HEK293T (cell line): ENCODE measurements around the gene TMEM132D.

ENCODE experiments used
- CTCF ChIA-PET: fragments of 350-600 bp; formaldehyde crosslinking; extraction: SDS; loops from one replicate; lab custom pipeline; 2021; ENCODE audit warnings: antibody characterized with exemption, inconsistent platforms; lab: Yijun Ruan, JAX
- POLR2A ChIA-PET: fragments of 350-600 bp; formaldehyde crosslinking; extraction: SDS; loops from one replicate; lab custom pipeline; 2020; ENCODE audit warnings: antibody characterized with exemption, inconsistent platforms; lab: Yijun Ruan, JAX
- DNase-seq: peaks from one replicate; pipeline ENCODE4 v3.0.0; 2012; ENCODE audit warnings: mixed read lengths; ENCODE audit errors: extremely low spot score
- ARNT ChIP-seq: fragments of 450-650 bp; IDR thresholded peaks from 2 replicates; pipeline ENCODE4 v1.6.1; 2017; ENCODE audit warnings: mild to moderate bottlenecking
- BHLHE40 ChIP-seq: fragments of 450-650 bp; IDR thresholded peaks from 2 replicates; pipeline ENCODE4 v1.6.1; 2016; ENCODE audit warnings: mild to moderate bottlenecking, moderate library complexity, borderline replicate concordance
- CTBP1 ChIP-seq: fragments of 450-650 bp; IDR thresholded peaks from 2 replicates; pipeline ENCODE4 v1.6.1; 2016; ENCODE audit warnings: borderline replicate concordance
- ELF4 ChIP-seq: fragments of 450-650 bp; IDR thresholded peaks from 2 replicates; pipeline ENCODE4 v1.6.1; 2017; ENCODE audit warnings: antibody characterized with exemption
- FOXA1 ChIP-seq: fragments of 450-650 bp; IDR thresholded peaks from 2 replicates; pipeline ENCODE4 v1.6.1; 2016; ENCODE audit warnings: mild to moderate bottlenecking
- FOXK2 ChIP-seq: fragments of 450-650 bp; IDR thresholded peaks from 2 replicates; pipeline ENCODE4 v1.6.1; 2016; ENCODE audit warnings: mild to moderate bottlenecking
- FOXM1 ChIP-seq: fragments of 450-650 bp; IDR thresholded peaks from 2 replicates; pipeline ENCODE4 v1.6.1; 2017; ENCODE audit warnings: mild to moderate bottlenecking, borderline replicate concordance
- HDGF ChIP-seq: fragments of 450-650 bp; IDR thresholded peaks from 2 replicates; pipeline ENCODE4 v1.6.1; 2017; ENCODE audit warnings: antibody characterized with exemption, borderline replicate concordance
- L3MBTL2 ChIP-seq: fragments of 450-650 bp; conservative IDR thresholded peaks from 2 replicates; pipeline ENCODE4 v1.6.1; 2016; ENCODE audit warnings: mild to moderate bottlenecking
- LEF1 ChIP-seq: fragments of 450-650 bp; IDR thresholded peaks from 2 replicates; pipeline ENCODE4 v1.6.1; 2017; ENCODE audit warnings: mild to moderate bottlenecking, borderline replicate concordance
- NFRKB ChIP-seq: fragments of 450-650 bp; IDR thresholded peaks from 2 replicates; pipeline ENCODE4 v1.6.1; 2016; ENCODE audit warnings: mild to moderate bottlenecking, moderate library complexity
- SP1 ChIP-seq: fragments of 450-650 bp; IDR thresholded peaks from 2 replicates; pipeline ENCODE4 v1.6.1; 2017
- SUZ12 ChIP-seq: fragments of 450-650 bp; IDR thresholded peaks from 2 replicates; pipeline ENCODE4 v1.6.1; 2016; ENCODE audit warnings: mild to moderate bottlenecking
- TARDBP ChIP-seq: fragments of 450-650 bp; IDR thresholded peaks from 2 replicates; pipeline ENCODE4 v1.6.1; 2016
- ZNF384 ChIP-seq: fragments of 450-650 bp; IDR thresholded peaks from 2 replicates; pipeline ENCODE4 v1.6.1; 2016
- TF ChIP-seq, protein P1 (sequence below): fragments of 450-650 bp; IDR thresholded peaks from 2 replicates; pipeline ENCODE4 v1.6.1; 2016

TMEM132D gene

DNA sequence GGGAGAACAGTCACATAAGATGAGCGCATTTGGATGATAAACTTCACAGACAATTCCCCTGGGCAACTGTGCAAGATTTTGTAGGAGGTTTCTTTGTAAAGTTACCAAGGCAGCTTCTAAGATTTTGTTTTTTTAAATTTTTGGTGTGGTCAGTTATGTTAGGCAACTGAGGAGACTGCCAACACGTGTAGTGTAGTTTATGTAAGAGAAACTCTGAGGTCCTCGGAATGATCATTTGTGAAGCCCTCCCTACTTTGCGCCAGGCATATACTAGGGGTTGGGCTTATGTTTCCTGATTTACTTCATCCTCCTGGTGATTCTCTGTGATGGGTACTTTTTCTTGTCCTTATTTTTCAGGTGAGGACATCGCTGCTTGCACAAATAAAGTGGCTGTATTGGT is 433.6 kb downstream of the TMEM132D start:
- ChIA-PET POLR2A (no interaction called here), CTCF (no interaction called here)
- DNase-seq = no peak
- TF ChIP-seq FOXM1 (no peak), ZNF384 (no peak), TARDBP (no peak), ARNT (no peak), HDGF (no peak), BHLHE40 (no peak), LEF1 (no peak), SUZ12 (no peak), ELF4 (no peak), SP1 (no peak)

DNA sequence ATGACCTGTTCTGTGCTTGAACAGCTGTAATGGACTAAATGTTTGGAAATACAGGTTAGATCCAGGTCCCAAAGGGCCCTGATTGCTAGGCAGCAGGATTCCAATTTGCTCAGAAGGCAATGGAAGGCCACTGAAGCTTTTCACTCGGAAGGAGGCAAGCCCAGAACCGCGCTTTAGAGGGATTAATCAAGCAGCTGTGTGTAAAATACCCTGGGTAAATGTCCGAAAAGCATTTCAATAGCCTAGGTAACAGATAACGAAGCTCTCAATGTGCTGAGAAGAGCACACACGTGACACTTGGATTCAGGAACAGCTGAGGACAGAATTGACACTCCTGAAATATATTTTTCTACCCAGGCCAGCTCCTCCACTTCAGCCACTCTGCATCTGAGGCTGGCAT is 436.1 kb downstream of the TMEM132D start:
- TF ChIP-seq FOXA1 (no peak), BHLHE40 (no peak), L3MBTL2 (no peak), TARDBP (no peak), SUZ12 (no peak), NFRKB (no peak), ZNF384 (no peak), HDGF (no peak), ELF4 (no peak), LEF1 (no peak), SP1 (no peak), CTBP1 (no peak)
- TF ChIP-seq, protein P1, sequence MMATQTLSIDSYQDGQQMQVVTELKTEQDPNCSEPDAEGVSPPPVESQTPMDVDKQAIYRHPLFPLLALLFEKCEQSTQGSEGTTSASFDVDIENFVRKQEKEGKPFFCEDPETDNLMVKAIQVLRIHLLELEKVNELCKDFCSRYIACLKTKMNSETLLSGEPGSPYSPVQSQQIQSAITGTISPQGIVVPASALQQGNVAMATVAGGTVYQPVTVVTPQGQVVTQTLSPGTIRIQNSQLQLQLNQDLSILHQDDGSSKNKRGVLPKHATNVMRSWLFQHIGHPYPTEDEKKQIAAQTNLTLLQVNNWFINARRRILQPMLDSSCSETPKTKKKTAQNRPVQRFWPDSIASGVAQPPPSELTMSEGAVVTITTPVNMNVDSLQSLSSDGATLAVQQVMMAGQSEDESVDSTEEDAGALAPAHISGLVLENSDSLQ = no peak
- ChIA-PET CTCF (no interaction called here), POLR2A (no interaction called here)
- DNase-seq = no peak

DNA sequence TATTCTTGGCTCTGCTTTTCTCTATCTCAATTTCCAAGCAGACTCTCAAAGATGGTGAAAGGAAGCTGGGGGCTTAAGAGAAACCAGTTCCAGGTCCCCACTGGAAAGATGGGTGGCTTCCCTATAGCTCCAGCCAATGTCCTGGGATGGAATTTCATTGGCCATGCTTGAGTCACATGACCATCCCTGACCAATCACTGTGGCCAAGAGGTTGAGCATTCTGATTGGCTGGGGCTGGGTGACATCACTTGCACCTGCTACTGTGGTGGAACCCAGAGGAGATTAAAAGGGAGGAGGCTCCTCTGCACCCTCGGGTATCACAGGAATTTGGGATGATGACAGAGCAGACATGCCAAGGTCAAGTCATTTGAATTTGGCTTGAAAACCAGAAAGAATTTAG is 436.5 kb downstream of the TMEM132D start:
- CTCF ChIA-PET = no interaction called here
- POLR2A ChIA-PET = no interaction called here

DNA sequence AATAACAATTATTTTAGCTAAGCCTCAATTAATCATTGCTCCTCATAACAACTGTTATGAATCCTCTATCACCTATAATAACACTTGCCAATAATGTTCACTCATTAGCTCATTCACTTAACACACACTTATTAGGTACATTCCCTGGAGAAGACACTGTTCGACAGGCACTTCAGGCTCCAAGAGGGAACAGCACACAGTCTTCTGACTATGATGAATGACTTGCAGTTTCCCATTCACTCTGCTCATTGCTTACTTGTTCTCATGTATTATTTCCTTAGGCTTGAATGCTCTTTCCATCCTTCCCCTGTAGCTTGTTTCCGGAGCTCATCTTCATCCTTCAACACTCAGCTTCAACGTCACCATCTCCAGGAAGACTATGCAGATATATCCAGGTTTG is 437.3 kb downstream of the TMEM132D start:
- ChIA-PET CTCF (no interaction called here), POLR2A (no interaction called here)
- no peak for DNase-seq
- no peak for TF ChIP-seq FOXA1
- TF ChIP-seq ZNF384 = no peak
- TF ChIP-seq, protein P1 = no peak
- TF ChIP-seq TARDBP = no peak
- TF ChIP-seq LEF1 = no peak
- no peak for TF ChIP-seq ARNT
- no peak for TF ChIP-seq HDGF

More for the DNA sequence above, 436.5 kb downstream of the TMEM132D start:
- no peak for TF ChIP-seq TARDBP
- no peak for TF ChIP-seq FOXK2
- TF ChIP-seq ARNT = no peak
- TF ChIP-seq, protein P1 = no peak
- TF ChIP-seq LEF1 = no peak
- TF ChIP-seq SUZ12 = no peak
- no peak for TF ChIP-seq BHLHE40
- no peak for TF ChIP-seq ELF4
- no peak for DNase-seq

DNA sequence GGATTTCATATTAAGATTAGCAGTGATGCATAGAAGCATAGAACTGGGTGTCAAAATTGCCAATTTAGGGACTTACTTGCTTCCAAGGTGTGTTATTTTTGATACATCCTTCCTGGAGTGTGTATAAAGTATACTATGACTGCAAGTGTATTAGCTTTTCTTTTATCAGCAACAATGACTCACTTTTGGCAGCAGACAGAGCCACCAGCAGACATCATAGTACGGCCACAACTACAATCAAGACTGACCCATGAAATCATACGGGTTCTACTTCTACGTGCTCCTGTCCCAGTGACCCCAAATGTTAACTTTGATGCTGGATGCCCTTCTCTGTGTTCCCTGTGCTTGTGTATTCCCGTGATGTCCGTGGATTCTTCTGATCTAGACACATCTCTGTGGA is 443.9 kb downstream of the TMEM132D start:
- no peak for DNase-seq

DNA sequence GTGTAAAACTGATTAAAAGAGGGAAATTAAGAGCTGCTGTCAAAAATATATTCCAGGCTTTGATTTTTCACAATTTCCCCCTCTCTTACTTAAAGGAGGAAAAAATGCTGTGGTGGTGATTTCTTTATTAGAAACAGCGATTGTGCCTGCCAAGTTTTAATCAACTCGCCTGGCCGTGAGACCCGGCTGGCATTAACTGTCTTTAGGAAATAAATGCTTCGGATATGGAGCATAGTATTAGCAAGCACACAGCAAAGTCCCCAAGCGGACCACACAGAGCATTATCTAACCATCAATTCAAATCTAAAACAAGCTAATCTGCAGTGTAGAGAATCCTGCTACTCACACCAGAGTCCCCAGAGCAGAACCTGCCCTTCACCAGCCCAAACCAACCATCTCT is 457.1 kb downstream of the TMEM132D start:
- TF ChIP-seq SUZ12 (no peak), FOXK2 (no peak), ARNT (no peak), ZNF384 (no peak), NFRKB (no peak)
- CTCF ChIA-PET = no interaction called here
- DNase-seq = no peak
- POLR2A ChIA-PET = no interaction called here

More for the DNA sequence above, 443.9 kb downstream of the TMEM132D start:
- ChIA-PET POLR2A (no interaction called here), CTCF (no interaction called here)
- TF ChIP-seq NFRKB (no peak), LEF1 (no peak), FOXK2 (no peak), L3MBTL2 (no peak), SP1 (no peak), FOXA1 (no peak), CTBP1 (no peak)
- TF ChIP-seq, protein P1 = no peak

DNA sequence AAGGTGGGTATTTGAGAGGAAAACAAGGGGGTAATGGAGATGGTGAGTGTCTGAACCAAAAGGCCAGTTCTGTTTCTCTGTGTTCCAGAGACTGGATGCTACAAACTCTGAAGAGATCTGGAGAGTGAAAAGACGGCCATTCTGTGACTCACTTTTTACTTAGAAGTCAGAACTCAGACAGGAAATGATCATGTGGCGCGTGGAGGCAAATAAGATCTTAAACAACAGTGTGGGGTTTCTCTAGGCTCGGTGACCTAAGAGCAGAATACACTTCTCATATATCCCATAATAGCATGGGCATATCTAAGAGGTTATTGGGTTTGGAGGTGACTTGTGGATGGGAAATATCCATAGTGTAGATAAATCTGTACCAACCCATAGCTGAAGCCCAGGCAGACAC is 463.5 kb downstream of the TMEM132D start:
- POLR2A ChIA-PET = no interaction called here
- no peak for DNase-seq
- CTCF ChIA-PET = no interaction called here
- TF ChIP-seq NFRKB (no peak), FOXA1 (no peak), ZNF384 (no peak), ARNT (no peak), L3MBTL2 (no peak), SUZ12 (no peak), BHLHE40 (no peak), ELF4 (no peak), SP1 (no peak), CTBP1 (no peak), FOXM1 (no peak), TARDBP (no peak), LEF1 (no peak), HDGF (no peak)
